ENCODE measurements around the gene TMC3. TPM values are rescaled to one million over a fixed set of nuclear protein-coding genes. Genes with fewer than 3 reads are reported as not detected.
"Not testable (repeated sequence)": the region's sequence is repeated elsewhere in the genome, so short reads cannot be mapped to it uniquely, and the experiment has no call there.

Gene TMC3
- total RNA-seq, 1 experiment from 2014 or later, result not detected

DNA sequence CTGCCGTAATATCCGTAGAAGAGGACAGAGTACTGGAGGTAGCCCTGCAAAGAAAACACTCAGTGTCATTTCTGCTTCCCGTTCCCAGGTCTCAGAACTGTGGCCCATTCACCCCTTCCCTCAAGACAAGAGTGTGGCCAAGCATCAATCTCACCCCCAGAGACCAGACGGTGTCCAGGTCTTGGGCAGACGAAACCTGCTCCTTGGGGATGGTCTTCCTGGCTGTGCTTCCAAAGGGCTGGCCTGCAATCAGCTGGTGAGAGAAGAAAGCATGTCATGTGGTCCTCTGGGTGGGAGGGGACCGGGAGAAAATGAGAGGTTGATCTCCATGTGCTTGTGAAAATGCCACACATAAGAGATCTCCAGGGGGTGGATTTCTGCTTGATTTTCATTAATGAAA lies 15.8 kb downstream of the TMC3 start:
- in situ Hi-C loops (cut with HindIII; ENCODE audit: low pct_unique_long_range_greater_than_20kb, low sequenced_read_pairs), result no loop called here

DNA sequence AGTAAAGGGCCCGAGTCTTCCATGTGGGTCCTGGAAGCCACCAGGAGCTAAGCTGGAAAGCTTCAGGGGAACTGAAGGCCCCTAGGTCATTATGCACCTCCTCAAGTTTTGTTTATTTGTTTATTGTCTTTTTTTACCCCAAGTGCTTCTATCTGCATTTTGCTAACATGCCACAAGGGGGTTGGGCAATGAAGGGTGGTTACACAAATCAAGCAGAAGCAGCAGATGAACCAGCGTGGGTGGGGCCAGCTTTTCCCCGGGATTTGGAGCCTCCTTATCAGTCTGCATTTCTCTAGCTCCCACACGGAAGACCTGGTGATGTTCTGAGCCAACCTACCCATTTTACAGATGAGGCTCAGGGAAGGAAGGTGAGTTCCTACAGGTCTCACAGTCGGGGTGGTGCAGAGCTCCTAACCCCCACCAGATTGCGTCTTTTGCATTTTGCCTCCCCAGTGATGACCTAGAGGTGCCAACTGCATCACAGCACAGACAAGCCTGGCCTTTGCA lies 16.8 kb downstream of the TMC3 start:
- no peak for DNase-seq (ENCODE audit: low read depth, low spot score)
- in situ Hi-C loops (cut with HindIII; ENCODE audit: low pct_unique_long_range_greater_than_20kb, low sequenced_read_pairs), result no loop called here

More for the DNA sequence above, 15.8 kb downstream of the TMC3 start:
- no peak for DNase-seq (ENCODE audit: low read depth, low spot score)

DNA sequence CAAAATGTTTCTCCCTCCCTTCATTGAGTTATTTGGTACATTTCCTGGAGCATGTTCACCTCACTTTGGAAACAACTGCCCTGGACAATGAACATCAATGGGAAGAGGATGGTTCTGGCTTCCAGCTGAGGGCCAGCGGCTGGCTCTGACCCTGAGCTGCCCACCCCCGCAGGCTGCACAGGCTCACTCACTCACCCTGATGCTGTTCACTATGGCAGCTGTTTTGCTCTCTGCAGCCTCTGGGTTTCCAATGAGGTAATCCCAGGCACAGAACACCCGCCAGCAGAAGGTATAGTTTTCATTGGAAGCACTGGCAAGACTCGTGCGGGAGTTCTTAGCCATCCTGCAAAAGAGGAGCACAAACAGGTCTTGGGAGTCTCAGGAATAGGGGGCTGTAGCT lies 17.8 kb downstream of the TMC3 start:
- DNase-seq (ENCODE audit: low read depth, low spot score), result no peak
- in situ Hi-C loops (cut with HindIII; ENCODE audit: low pct_unique_long_range_greater_than_20kb, low sequenced_read_pairs), result no loop called here

DNA sequence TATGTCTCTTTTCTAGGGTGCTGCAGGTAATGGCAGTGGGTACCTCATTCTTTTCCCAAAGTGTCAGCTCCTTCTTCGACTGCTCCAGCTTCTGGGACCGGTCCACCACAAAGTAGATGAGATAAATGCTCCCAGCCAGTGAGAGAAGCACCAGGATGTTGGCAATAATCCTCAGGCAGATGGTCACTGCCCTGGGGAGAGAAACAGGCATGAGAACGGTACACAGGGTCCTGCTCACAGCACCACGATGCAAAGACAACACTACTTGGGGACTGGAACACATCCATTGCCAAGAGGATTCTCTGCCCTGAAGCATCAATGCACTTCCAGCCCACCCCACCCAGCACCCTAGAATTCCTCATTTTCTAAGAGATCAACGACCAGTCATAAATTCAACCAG lies 22.4 kb downstream of the TMC3 start:
- DNase-seq (ENCODE audit: low read depth, low spot score), result no peak
- in situ Hi-C loops (cut with HindIII; ENCODE audit: low pct_unique_long_range_greater_than_20kb, low sequenced_read_pairs), result no loop called here

DNA sequence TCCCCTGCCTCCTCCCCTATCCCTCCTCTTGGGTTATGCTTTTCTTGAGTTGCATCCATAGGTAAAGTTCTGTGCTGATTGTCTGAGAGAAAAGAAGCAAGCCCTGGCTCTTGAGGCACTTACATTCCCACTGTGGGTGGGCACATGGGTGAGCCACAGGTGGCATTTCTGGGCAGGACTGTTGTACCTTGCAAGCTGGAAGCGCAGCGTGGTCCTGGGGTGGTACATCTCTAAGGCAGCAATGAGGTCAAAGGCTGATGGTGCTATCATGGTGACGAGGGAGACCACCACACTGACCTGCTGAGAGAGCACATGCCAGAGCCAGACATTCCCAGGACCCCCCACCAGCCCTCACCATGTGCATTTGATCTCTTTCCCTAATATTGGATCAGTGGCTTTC lies 24.7 kb downstream of the TMC3 start:
- DNase-seq (ENCODE audit: low read depth, low spot score), result no peak
- in situ Hi-C loops (cut with HindIII; ENCODE audit: low pct_unique_long_range_greater_than_20kb, low sequenced_read_pairs), result no loop called here

DNA sequence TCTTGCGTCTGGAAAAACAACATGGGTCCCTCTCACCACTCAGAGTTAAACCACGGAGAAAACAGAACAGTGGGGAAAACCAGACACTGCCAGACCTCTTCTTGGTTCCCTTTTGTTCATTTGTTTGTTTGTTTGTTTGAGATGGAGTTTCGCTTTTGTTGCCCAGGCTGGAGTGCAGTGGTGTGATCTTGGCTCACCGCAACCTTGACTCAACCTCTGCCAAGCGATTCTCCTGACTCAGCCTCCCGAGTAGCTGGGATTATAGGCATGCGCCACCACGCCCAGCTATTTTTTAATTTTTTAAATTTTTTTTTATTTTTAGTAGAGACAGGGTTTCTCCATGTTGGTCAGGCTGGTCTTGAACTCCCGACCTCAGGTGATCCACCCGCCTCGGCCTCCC lies 25.3 kb downstream of the TMC3 start:
- in situ Hi-C loops (cut with HindIII; ENCODE audit: low pct_unique_long_range_greater_than_20kb, low sequenced_read_pairs); DNase-seq (ENCODE audit: low read depth, low spot score): not testable (repeated sequence)

DNA sequence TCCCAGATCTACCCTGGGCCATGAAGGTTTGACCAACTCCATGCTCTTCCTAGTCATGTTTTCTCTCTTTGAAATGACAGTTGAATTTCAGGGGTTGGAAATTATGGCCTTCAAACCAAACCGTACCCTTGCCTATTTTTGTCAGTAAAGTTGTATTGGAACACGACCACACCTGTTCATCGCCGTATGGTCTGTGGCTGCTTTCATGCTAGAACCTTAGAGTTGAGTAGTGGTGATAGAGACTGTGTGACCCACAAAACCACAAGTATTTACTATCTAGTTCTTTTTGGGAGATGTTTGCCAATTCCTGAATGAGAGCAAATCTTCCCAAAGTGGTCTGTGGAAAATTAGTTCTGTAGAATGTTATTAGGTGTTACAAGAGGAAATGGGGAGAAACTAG lies 26.1 kb downstream of the TMC3 start:
- DNase-seq (ENCODE audit: low read depth, low spot score), result no peak
- in situ Hi-C loops (cut with HindIII; ENCODE audit: low pct_unique_long_range_greater_than_20kb, low sequenced_read_pairs), result no loop called here

DNA sequence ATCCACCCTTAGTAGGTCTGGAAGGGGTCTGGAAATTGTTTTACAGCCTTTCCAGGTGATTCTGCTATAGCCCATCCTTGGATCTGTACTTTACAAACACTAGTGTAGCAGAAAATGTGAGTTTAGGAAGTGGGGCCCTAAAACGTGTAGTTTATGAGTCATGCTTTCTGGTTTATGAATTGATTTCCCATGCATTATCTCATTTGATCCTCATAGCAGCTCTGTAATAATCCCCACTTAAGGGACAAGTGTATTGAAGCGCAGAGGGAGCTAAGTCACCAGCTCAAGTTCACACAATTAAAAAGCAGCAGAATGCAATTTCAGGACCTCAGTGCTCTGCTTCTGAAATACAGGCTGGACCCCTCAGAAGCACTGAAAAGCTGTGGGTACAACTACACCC lies 27.4 kb downstream of the TMC3 start:
- in situ Hi-C loops (cut with HindIII; ENCODE audit: low pct_unique_long_range_greater_than_20kb, low sequenced_read_pairs), result no loop called here

DNA sequence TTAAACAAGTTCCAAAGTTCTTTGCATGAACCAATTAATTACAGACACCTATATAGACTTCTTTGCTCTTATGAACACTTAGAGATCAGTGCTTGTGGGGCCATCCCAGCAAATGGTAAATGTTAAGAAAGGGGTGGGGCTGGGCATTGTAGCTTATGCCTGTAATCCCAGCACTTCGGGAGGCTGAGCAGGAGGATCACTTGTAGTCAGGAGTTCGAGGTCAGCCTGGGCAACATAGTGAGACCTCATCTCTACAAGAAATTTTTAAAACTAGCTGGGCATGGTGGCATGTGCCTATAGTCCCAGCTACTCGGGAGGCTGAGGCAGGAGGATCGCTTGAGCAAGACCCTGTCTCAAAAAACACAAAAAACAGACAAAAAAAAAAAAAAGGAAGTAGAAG lies 30.6 kb downstream of the TMC3 start:
- in situ Hi-C loops (cut with HindIII; ENCODE audit: low pct_unique_long_range_greater_than_20kb, low sequenced_read_pairs), result no loop called here
- DNase-seq (ENCODE audit: low read depth, low spot score), result no peak

More for the DNA sequence above, 27.4 kb downstream of the TMC3 start:
- no peak for DNase-seq (ENCODE audit: low read depth, low spot score)

DNA sequence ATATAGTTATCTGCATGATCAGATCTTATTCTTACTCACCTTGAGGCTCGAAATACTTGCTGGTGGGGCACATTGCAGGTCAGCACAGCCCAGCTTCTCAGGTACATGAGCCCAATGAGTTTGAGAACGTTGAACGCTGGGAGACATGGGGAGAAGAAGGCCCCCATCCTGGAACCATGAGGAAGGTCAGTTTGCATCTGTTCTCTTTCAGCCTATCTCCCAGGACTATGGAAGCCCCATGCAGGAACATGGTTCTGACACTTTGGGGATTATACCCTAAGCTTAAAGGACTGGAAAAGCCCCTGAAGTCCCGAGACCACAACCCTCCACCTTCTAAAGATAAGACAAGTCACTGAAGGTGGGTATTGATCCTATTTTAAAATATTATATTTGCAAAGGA lies 32.7 kb downstream of the TMC3 start:
- in situ Hi-C loops (cut with HindIII; ENCODE audit: low pct_unique_long_range_greater_than_20kb, low sequenced_read_pairs), result no loop called here
- DNase-seq (ENCODE audit: low read depth, low spot score), result no peak

DNA sequence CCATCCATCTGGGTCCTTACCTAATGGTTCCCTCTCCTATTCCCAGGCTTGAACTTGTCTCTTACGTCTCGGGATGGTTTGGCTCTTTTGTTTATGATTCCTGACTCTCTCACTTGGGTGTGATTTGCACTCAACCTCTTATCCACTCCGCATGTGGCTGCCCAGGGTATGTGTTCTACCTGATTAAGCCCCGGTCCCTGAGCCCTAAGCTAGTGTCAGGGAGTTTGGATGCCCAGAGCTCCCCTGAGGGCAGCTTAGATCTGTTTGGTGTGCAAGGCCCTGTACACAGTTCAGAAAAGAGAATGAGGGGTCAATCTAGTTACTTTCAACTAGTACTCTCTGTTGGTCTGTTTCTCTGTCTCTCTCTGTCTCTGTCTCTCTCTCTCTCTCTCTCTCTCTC lies 34.2 kb downstream of the TMC3 start:
- in situ Hi-C loops (cut with HindIII; ENCODE audit: low pct_unique_long_range_greater_than_20kb, low sequenced_read_pairs), result no loop called here
- DNase-seq (ENCODE audit: low read depth, low spot score), result no peak

DNA sequence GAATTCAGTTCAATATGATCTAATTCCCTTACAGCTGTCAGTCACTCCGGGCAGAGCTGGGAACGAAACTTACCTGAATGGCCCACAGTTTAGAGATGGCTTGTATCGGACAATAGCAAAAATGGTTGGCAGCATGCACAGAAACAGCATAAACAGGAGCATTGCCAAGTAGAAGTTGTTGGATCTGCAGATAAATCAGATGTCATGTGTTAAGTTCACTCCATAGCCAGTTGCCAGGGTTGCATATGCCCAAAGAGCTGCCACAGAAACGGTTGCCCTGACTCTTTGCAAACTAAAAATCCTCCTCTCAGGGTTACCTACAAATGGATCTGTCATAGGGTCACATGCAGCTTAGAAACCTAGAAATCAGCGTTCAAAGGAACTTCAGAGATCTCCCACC lies 34.7 kb downstream of the TMC3 start:
- in situ Hi-C loops (cut with HindIII; ENCODE audit: low pct_unique_long_range_greater_than_20kb, low sequenced_read_pairs), result no loop called here

DNA sequence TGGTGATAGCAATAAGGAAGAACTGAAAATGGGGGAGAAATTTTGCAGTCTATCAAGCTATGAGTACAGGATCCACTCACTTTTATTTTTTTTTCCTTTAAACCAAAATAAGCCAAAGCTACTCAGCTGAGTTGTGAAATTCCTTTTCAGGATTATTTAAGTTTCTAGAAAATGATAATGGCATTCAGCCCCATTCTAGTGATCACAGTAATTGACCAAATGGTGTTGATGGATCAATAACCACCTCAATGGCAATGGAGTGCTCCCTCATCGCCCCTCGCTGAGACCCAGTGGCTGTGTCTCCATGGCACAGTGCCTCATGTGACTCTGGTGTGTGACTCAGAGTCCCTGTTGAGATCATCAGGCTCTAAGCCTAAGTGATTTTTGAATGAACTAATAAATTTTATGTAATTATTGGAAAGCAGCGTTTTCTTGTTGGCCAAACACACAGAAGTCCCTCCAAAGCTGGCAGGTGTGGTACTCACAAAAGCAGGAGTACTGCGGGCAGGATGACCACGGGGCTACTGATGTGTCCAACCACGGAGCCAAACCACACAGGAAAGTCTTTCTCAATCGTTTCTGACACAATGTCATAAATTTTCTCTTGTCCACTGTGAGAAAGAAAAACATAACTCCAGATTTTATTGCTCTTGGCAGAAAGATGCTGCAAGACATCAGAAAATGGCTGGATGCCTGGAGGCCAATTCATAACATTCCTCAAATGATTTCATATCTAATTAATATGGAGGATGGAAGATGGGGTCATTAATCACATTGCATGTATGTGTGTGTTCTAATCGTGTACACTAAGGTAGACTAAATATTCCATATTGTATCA lies 35.6 kb downstream of the TMC3 start:
- DNase-seq (ENCODE audit: low read depth, low spot score), result peak; percentile 11
- in situ Hi-C loops (cut with HindIII; ENCODE audit: low pct_unique_long_range_greater_than_20kb, low sequenced_read_pairs), result no loop called here

More for the DNA sequence above, 34.7 kb downstream of the TMC3 start:
- DNase-seq (ENCODE audit: low read depth, low spot score), result no peak

DNA sequence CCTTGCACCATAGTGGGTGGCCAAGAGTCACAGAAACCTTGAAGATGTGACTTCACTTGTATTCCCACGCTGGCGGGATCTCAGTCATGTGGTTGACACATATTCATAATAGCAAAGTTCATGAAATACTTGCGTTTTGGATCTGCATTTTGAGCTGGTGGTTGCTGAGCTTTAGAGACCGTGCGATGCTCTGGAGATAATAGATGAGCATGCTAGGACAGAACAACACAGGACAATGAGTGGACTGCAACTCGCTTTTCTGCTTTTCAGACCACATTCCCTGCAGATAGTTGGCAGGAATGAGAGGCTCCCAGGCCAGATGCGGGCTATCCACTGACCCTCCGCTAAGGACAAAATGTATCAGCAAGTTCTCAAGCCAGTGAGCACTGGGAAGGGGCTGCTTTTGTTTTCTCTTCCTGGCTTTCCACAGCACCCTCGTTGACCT lies 36.3 kb downstream of the TMC3 start:
- DNase-seq (ENCODE audit: low read depth, low spot score), result no peak
- in situ Hi-C loops (cut with HindIII; ENCODE audit: low pct_unique_long_range_greater_than_20kb, low sequenced_read_pairs), result no loop called here

DNA sequence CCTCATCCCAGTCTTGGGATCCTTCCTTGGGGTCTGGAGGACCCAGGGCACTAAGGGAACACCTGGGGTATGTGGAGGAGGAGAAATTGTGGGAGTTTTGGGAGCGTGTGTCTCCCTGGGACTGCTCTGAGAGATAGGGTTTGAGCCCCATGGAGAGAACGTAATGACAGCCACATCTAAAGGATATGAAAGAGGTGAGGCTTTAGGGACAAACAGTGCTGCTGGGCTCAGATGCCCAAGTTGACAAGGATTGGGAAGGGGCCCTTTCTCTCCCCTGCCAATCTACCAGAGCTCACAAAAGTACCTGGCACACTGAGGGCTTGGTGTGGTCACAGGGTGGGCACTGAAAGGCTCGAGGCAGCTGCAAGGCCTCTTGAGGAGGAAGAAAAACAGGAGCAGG lies 36.8 kb downstream of the TMC3 start:
- in situ Hi-C loops (cut with HindIII; ENCODE audit: low pct_unique_long_range_greater_than_20kb, low sequenced_read_pairs), result no loop called here
- DNase-seq (ENCODE audit: low read depth, low spot score), result no peak

DNA sequence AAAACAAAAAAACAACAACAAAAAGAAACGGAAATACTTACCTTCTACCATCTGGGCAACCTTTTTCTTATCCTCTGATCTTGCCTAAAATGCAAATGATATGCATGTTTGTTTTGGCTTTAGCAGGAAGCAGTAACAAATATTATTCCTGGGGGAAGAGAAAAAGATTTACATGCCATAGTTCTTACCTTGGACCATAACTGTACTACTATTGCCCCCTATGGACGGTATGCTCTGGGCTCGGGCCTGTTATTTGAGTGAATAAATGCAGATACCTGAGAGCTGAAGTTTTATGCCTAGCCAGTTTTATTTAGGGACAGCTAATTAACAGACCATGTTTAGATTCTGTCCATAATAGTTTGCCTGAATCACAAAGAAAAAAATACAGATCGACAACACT lies 37.4 kb downstream of the TMC3 start:
- in situ Hi-C loops (cut with HindIII; ENCODE audit: low pct_unique_long_range_greater_than_20kb, low sequenced_read_pairs), result no loop called here
- DNase-seq (ENCODE audit: low read depth, low spot score), result peak; percentile 51

DNA sequence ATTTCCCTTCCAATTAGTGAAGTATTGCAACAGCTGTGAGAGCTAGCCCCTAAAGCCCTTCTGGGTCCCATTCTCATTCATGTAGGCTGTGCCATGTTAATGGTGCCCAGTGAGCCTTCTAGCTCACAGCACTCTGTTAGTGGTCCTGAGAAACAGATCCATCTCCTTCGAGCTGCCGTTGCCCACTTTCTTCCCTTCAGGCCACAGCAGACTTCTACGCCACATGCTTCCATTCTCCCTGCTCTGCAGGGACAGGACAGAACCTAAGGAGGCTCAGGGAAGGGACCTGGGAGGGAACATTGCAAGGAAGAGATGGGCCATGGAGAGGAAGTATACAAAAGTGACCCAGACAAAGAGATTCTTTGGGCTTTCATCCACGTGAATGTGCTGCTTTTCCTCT lies 38.4 kb downstream of the TMC3 start:
- DNase-seq (ENCODE audit: low read depth, low spot score), result no peak
- in situ Hi-C loops (cut with HindIII; ENCODE audit: low pct_unique_long_range_greater_than_20kb, low sequenced_read_pairs), result no loop called here

DNA sequence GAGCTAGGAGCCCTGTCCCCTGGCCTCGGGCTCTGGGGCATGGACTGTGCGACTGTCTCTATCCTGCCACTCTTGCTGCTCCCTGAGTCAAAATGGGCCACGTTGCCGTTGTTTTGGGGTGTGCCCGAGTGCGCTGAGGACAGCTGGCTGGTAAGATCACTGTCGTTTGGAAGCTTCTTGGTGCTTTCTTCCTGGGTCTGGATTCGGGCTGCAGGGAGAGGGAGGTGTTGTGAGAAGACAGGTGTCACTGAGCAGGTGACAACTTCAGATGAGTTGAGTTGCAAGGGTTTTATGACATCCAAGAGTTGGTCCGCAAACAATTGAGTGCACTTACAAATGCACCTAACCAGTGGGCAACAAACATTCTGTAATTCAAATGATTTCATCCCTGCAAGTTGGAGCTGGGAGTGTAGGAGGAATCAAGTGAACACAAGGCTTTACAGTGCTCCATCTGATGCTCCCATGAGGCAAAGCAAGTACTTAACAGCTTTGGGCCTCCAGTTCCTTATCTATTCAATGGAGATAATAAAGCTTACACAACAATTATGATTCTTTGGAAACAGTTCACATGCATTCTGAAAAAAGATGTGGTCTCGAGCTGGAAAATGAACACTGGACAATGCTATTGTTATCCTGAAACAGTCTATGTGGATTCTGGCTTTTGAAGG lies 39.1 kb downstream of the TMC3 start:
- DNase-seq (ENCODE audit: low read depth, low spot score), result no peak
- in situ Hi-C loops (cut with HindIII; ENCODE audit: low pct_unique_long_range_greater_than_20kb, low sequenced_read_pairs), result no loop called here

DNA sequence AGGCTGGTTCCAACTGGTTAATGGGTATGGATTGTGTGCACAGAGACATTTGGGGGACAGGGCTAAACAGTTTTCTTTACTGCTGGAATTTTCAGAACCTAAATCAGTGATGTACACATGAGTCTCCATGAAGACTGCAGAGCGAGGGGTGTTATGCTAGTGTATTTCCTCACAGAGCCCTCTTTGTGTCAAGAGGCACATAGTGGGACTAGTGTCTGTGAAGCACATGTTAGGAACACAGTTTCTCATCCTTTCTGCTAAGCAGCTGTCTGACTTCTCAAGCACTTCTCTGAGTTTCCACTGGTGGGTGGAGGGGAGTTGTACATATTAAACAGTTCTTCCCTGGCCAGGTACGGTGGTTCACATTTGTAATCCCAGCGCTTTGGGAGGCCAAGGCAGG lies 40.6 kb downstream of the TMC3 start:
- DNase-seq (ENCODE audit: low read depth, low spot score), result no peak
- in situ Hi-C loops (cut with HindIII; ENCODE audit: low pct_unique_long_range_greater_than_20kb, low sequenced_read_pairs), result no loop called here
